GM23338 (cell line): ENCODE results near the gene NDN. TPM values are rescaled to one million over a fixed set of nuclear protein-coding genes. Genes with fewer than 3 reads are reported as not detected.

ENCODE experiments used
- ATAC-seq: fragments of 200-7000 bp; cut with Tn5 transposase; 3 replicates; pipeline ENCODE4 v1.9.1; 2020
- DNase-seq: peaks from one replicate; pipeline ENCODE4 v3.0.0-alpha.2; 2015; ENCODE audit warnings: low spot score
- H2AFZ ChIP-seq: fragments of 200-600 bp; sonication (generic); 2 replicates; pipeline ENCODE4 v1.8.0; 2016; ENCODE audit warnings: antibody characterized with exemption, mild to moderate bottlenecking, moderate library complexity
- H3F3A ChIP-seq: fragments of 200-600 bp; sonication (generic); replicated peaks from 2 replicates; pipeline ENCODE4 v1.8.0; 2017; ENCODE audit warnings: antibody characterized with exemption, mixed run types, low read depth
- H3K27ac ChIP-seq: fragments of 200-600 bp; sonication (generic); 2 replicates; pipeline ENCODE4 v1.6.1; 2016; ENCODE audit warnings: low read depth
- H3K27me3 ChIP-seq: fragments of 200-600 bp; sonication (generic); 2 replicates; pipeline ENCODE4 v1.8.0; 2016; ENCODE audit warnings: mild to moderate bottlenecking, mixed run types, moderate library complexity; ENCODE audit not compliant: insufficient read depth
- H3K36me3 ChIP-seq: fragments of 200-600 bp; sonication (generic); 2 replicates; pipeline ENCODE4 v1.8.0; 2016; ENCODE audit warnings: mild to moderate bottlenecking; ENCODE audit not compliant: insufficient read depth
- H3K4me1 ChIP-seq: fragments of 200-600 bp; sonication (generic); 2 replicates; pipeline ENCODE4 v1.8.0; 2016; ENCODE audit warnings: mild to moderate bottlenecking, moderate library complexity; ENCODE audit not compliant: insufficient read depth
- H3K4me2 ChIP-seq: fragments of 200-600 bp; sonication (generic); 2 replicates; pipeline ENCODE4 v1.7.1; 2017; ENCODE audit warnings: mixed run types
- H3K4me3 ChIP-seq: fragments of 200-600 bp; sonication (generic); 2 replicates; pipeline ENCODE4 v1.6.1; 2016; ENCODE audit warnings: mixed run types
- H3K79me2 ChIP-seq: fragments of 200-600 bp; sonication (generic); replicated peaks from 2 replicates; pipeline ENCODE4 v1.8.0; 2017; ENCODE audit warnings: mild to moderate bottlenecking; ENCODE audit not compliant: insufficient read depth
- H3K9me2 ChIP-seq: fragments of 200-600 bp; sonication (generic); 2 replicates; pipeline ENCODE4 v1.8.0; 2017; ENCODE audit not compliant: insufficient read depth
- H4K20me1 ChIP-seq: fragments of 200-600 bp; sonication (generic); replicated peaks from 2 replicates; pipeline ENCODE4 v1.8.0; 2017; ENCODE audit warnings: mild to moderate bottlenecking; ENCODE audit not compliant: insufficient read depth
- H3K27ac Mint-ChIP-seq: 2 replicates; pipeline ENCODE4 v1.8.0; 2020; ENCODE audit warnings: inconsistent platforms, mild to moderate bottlenecking, moderate library complexity, mixed read lengths
- H3K27me3 Mint-ChIP-seq: 3 replicates; pipeline ENCODE4 v1.8.0; 2022; ENCODE audit warnings: low read depth, mild to moderate bottlenecking, moderate library complexity, mixed read lengths, inconsistent platforms; ENCODE audit not compliant: insufficient read depth, poor library complexity
- H3K36me3 Mint-ChIP-seq: 3 replicates; pipeline ENCODE4 v1.8.0; 2021; ENCODE audit warnings: low read depth, mild to moderate bottlenecking, inconsistent platforms, moderate library complexity, mixed read lengths
- H3K4me1 Mint-ChIP-seq: 3 replicates; pipeline ENCODE4 v1.8.0; 2020; ENCODE audit warnings: mild to moderate bottlenecking, inconsistent platforms, mixed read lengths
- H3K4me3 Mint-ChIP-seq: 3 replicates; pipeline ENCODE4 v1.8.0; 2021; ENCODE audit warnings: moderate library complexity, mild to moderate bottlenecking, inconsistent platforms, mixed read lengths
- H3K9me3 Mint-ChIP-seq: 3 replicates; pipeline ENCODE4 v1.8.0; 2020; ENCODE audit warnings: moderate library complexity, mild to moderate bottlenecking, inconsistent platforms, mixed read lengths
- CREB1 ChIP-seq: fragments of 250-450 bp; sonication (Bioruptor Pico); IDR thresholded peaks from 2 replicates; pipeline ENCODE4 v1.5.0; 2020; ENCODE audit warnings: low read depth, mild to moderate bottlenecking, moderate library complexity
- EZH2 ChIP-seq: fragments of 200-600 bp; sonication (generic); IDR thresholded peaks from one replicate; pipeline ENCODE4 v1.8.0; 2017; ENCODE audit warnings: antibody characterized with exemption, mild to moderate bottlenecking, low read depth; ENCODE audit not compliant: unreplicated experiment
- EZH2phosphoT487 ChIP-seq: fragments of 200-600 bp; sonication (generic); IDR thresholded peaks from one replicate; pipeline ENCODE4 v1.8.1; 2018; ENCODE audit warnings: antibody characterized with exemption; ENCODE audit not compliant: unreplicated experiment
- JUNB ChIP-seq: IDR thresholded peaks from one replicate; pipeline ENCODE4 v1.6.1; 2016; ENCODE audit warnings: antibody characterized with exemption; ENCODE audit not compliant: unreplicated experiment
- NANOG ChIP-seq: IDR thresholded peaks from 2 replicates; pipeline ENCODE4 v1.6.1; 2016; ENCODE audit warnings: antibody characterized with exemption, borderline replicate concordance
- POLR2AphosphoS5 ChIP-seq: IDR thresholded peaks from 2 replicates; pipeline ENCODE4 v1.6.1; 2016; ENCODE audit warnings: antibody characterized with exemption, low read depth
- STAT1 ChIP-seq: IDR thresholded peaks from one replicate; pipeline ENCODE4 v1.6.1; 2016; ENCODE audit warnings: antibody characterized with exemption; ENCODE audit not compliant: unreplicated experiment
- ZNF114 ChIP-seq: fragments of 250-450 bp; sonication (Bioruptor Pico); IDR thresholded peaks from 2 replicates; pipeline ENCODE4 v1.5.0; 2020; ENCODE audit warnings: mild to moderate bottlenecking, moderate library complexity
- ZNF331 ChIP-seq: fragments of 250-450 bp; sonication (Bioruptor Pico); IDR thresholded peaks from 2 replicates; pipeline ENCODE4 v1.5.0; 2020; ENCODE audit warnings: low read depth, mild to moderate bottlenecking, moderate library complexity
- ZNF462 ChIP-seq: fragments of 250-450 bp; sonication (Bioruptor Pico); IDR thresholded peaks from 2 replicates; pipeline ENCODE4 v1.5.0; 2020; ENCODE audit warnings: mild to moderate bottlenecking, moderate library complexity
- polyA plus RNA-seq: library from polyadenylated mRNA; unstranded; fragments of >200 nt; fragmentation: Nextera tagmentation; extraction: Ambion mirVana; gene quantifications from 2 replicates; pipeline ENCODE4 v1.2.1, GENCODE V29; 2016
- total RNA-seq: library from RNA; depleted of rRNA; stranded (reverse); fragments of >200 nt; shearing (Covaris generic); gene quantifications from 2 replicates; pipeline ENCODE4 v1.2.3, GENCODE V29; 2014
- TF ChIP-seq, protein P1 (sequence below), 2 experiments: fragments of 200-600 bp in 1 of 2; sonication (generic) in 1 of 2; conservative IDR thresholded peaks; 2 replicates each; pipeline versions ENCODE4 v1.5.1 to v1.6.1; 2016 to 2017; ENCODE audit warnings: antibody characterized with exemption in 2 of 2, low read depth in 2 of 2, mild to moderate bottlenecking in 2 of 2, moderate library complexity in 1 of 2

Gene NDN
- total and polyA plus RNA-seq, 2 experiments from 2014 or later, result 43.7 to 98.1 TPM

DNA sequence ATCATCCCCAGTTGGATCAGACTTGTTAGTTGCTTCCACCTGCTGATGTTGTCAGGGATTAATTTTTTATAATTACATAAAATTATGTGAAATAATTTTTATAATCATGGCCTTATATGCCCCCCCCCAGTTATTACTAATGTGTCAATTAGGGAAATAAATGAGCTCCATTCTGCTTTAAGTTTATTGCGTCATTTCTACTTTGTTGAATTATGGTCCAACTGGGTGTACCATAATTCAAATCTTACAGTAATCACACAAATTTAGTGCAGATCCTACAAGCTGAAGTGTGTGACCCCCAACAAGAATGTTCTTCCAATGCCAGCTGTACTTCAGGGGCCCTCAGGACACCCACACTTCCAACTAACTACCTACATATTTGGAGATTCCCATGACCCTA is 7.5 kb upstream of the NDN start:
- no peak overlapping the region for H2AFZ ChIP-seq
- H3K79me2 ChIP-seq, result no peaks in the 10 kb centered on the region
- H4K20me1 ChIP-seq, result no peaks in the 10 kb centered on the region
- no peaks in the 10 kb centered on the region for H3F3A ChIP-seq
- Mint-ChIP-seq H3K4me1 (peaks cover 9% of the 10 kb centered on the region; the same call in 2 of the 3 replicates), H3K36me3 (peaks cover 18% of the 10 kb centered on the region), H3K4me3 (no peak overlapping the region), H3K27me3 (peaks cover 4% of the 10 kb centered on the region), H3K9me3 (peaks cover 87% of the 10 kb centered on the region), H3K27ac (no peak overlapping the region)
- H3K36me3 ChIP-seq, result no peaks in the 10 kb centered on the region
- DNase-seq (no peak), ATAC-seq (no peak)
- no peak overlapping the region for H3K4me3 ChIP-seq
- no peaks in the 10 kb centered on the region for H3K4me1 ChIP-seq
- TF ChIP-seq CREB1 (CRISPR knock-in tag) (no peak), ZNF114 (CRISPR knock-in tag) (no peak), STAT1 (no peak), EZH2 (no peak), POLR2AphosphoS5 (no peak), JUNB (no peak), NANOG (no peak), EZH2phosphoT487 (no peak), ZNF331 (CRISPR knock-in tag) (no peak), ZNF462 (no peak)
- TF ChIP-seq, protein P1, sequence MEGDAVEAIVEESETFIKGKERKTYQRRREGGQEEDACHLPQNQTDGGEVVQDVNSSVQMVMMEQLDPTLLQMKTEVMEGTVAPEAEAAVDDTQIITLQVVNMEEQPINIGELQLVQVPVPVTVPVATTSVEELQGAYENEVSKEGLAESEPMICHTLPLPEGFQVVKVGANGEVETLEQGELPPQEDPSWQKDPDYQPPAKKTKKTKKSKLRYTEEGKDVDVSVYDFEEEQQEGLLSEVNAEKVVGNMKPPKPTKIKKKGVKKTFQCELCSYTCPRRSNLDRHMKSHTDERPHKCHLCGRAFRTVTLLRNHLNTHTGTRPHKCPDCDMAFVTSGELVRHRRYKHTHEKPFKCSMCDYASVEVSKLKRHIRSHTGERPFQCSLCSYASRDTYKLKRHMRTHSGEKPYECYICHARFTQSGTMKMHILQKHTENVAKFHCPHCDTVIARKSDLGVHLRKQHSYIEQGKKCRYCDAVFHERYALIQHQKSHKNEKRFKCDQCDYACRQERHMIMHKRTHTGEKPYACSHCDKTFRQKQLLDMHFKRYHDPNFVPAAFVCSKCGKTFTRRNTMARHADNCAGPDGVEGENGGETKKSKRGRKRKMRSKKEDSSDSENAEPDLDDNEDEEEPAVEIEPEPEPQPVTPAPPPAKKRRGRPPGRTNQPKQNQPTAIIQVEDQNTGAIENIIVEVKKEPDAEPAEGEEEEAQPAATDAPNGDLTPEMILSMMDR (conservative IDR thresholded peaks at IDR 0.05; ENCODE audit: low read depth in 2 of 2), result no peak
- H3K4me2 ChIP-seq, result no peak overlapping the region
- H3K9me2 ChIP-seq, result no peaks in the 10 kb centered on the region
- no peak overlapping the region for H3K27ac ChIP-seq
- H3K27me3 ChIP-seq, result no peaks in the 10 kb centered on the region
